Head of caudate nucleus (tissue), 42 donors: ENCODE measurements around the gene UQCRFS1.
"Not testable (repeated sequence)": the region's sequence is repeated elsewhere in the genome, so short reads cannot be mapped to it uniquely, and the experiment has no call there.

Experiments used
- DNase-seq, 42 donors: peaks; one replicate each; pipeline versions ENCODE4 v3.0.0 to v3.0.0-alpha.2; 2020 to 2021; ENCODE audit warnings: mixed read lengths in 7 of 42
- intact Hi-C: fragments of 100-400 bp; cut with DNase I; formaldehyde crosslinking; loops from one replicate; pipeline ENCODE4 v1.15.0; 2022

UQCRFS1 gene

DNA sequence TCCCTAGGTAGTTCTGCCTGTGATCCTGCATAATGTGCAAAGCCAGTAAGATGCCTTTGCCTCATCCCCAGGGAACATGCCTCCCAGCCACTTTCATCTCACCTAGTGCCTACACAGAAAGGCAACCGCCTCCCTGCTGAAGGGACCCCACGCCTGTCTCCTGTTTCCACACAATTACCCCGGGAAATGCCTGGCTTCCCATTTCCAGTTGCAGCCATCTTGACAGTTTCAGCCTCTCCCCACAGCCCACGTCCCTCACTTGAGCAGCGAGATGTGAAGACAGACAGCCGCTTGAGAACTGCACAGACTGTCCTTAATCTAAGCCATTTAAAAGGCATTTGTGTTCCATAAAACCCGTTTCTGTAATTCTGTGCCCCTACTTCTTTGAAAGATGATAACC is 4.7 kb upstream of the UQCRFS1 start:
- intact Hi-C loops, result no loop called here
- DNase-seq, result peak in 35 of 42 donors; percentile 13 to 82 (median 46)

DNA sequence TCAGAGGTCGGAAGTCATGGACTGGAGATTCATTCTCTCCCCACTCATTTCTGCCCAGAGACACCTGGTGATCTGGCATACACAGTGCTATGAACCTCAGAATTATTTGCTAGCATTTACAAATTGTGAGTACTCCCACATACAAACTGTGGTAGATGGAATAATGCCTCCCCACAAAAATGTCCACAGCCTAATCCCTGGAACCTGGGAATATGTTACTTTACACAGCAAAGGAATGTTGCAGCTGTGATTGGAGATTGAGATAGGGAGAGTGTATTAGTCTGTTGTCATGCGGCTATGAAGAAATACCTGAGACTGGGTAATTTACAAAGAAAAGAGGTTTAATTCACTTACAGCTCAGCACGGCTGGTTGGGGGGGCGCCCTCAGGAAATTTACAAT is 3.1 kb upstream of the UQCRFS1 start:
- no peak for DNase-seq
- intact Hi-C loops, result no loop called here

DNA sequence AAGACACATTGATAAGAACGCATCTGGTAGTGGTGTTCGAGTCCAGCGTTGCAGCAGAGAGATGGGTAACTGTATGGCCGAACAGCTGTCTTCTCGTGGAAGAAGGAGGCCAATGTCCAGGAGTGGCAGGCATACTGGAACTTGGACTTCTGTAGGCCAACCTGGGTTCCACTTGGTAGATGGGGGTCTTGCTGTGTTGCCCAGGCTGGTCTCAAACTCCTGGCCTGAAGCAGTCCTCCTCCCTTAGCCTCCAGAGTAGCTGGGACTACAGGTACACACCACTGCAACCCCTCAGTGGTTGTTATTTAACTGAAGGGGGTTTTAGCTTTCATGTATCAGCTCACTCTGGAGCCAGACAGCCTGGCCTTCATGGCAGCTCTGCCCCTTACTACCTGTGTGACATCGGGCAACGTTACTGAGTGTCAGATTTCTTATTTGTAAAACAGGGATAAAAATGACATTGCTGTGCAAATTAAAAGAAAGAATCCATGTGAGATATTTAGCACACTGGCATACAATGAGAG is 2.4 kb upstream of the UQCRFS1 start:
- intact Hi-C loops, result no loop called here
- DNase-seq, result no peak

DNA sequence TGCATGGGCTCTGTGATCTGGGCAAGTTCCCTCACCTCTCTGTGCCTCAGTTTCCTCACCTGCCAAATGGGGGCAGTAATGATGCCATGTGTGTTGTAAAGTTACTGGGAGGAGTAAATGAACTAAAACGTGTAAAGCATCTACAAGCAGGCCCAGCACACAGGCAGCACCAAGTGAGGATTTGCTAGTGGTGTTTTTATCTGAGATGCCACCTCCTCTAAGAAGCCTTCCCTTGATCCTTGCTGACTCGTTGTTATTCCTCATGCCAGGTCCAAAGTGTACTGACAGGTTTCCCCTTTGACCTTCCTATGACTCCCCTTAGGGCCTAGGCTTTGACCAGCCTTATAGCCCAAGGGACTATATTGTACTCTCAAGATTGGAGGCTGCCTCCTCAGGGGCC is 1.5 kb upstream of the UQCRFS1 start:
- intact Hi-C loops, result no loop called here

DNA sequence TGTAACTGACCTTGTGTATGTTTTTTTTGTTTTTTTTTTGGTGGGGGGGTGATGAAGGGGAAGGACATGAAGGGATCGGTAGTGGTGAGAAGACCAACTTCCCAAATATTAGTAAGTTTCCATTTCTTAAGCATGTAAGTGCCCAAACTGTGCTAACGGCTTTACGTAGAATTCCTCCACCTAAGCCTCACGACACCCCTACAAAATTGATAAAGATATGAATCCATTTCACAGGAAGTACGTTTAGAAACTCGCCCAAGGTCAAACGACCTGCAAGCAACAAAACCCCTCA is 649 bp downstream of the UQCRFS1 start:
- intact Hi-C loops, result no loop called here
- no peak for DNase-seq

More for the DNA sequence above, 1.5 kb upstream of the UQCRFS1 start:
- DNase-seq, result no peak

DNA sequence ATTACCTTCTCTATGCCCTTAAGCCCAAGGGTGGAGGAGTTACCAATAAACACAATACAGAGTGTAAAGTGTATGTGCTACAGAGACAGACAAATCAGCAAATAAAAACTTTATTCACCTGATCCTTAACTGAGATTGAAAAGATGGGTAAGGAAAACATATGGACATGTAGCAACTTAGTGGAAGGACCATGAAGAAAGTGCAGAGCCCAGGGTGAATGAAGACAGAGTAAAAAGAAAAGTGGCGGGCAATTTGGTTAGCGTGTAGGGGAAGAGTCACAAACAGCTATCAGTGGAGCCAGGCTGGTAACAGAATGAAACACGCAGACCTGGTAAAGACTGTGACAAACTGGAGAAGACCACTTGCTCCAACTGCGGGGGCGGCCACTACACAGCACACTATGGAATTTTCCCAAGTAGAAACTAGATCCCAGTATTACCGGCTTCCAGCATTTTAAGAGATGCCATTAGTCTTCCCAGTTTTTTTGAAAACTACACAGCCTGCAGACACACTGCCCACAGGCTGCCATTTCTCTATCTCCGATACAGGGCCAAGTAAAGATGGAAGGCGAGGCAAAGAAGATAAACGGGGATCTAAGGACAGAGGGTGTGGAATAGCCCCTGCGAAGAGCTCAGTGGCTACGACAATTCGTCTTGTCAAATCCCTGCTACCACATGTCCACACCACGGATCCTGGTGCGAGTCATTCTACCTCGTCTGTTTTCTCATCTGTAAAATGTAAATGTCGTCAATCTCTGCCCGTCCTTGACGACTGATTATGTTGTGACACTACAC is 1.2 kb downstream of the UQCRFS1 start:
- intact Hi-C loops, result no loop called here
- no peak for DNase-seq

DNA sequence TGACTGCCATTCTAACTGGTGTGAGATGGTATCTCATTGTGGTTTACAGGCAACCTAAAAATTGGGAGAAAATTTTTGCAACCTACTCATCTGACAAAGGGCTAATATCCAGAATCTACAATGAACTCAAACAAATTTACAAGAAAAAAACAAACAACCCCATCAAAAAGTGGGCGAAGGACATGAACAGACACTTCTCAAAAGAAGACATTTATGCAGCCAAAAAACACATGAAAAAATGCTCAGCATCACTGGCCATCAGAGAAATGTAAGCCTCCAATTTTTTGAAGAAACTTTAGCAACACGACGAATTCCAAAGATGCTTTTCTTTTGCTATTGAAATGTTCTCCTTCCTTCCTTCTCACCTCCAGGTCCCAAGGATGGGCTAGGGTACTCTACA is 1.9 kb downstream of the UQCRFS1 start:
- intact Hi-C loops, DNase-seq: not testable (repeated sequence)

DNA sequence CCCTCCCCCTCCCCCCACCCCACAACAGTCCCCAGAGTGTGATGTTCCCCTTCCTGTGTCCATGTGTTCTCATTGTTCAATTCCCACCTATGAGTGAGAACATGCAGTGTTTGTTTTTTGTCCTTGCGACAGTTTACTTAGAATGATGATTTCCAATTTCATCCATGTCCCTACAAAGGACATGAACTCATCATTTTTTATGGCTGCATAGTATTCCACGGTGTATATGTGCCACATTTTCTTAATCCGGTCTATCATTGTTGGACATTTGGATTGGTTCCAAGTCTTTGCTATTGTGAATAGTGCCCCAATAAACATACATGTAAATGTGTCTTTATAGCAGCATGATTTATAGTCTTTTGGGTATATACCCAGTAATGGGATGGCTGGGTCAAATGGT is 2.4 kb downstream of the UQCRFS1 start:
- intact Hi-C loops, DNase-seq: not testable (repeated sequence)

DNA sequence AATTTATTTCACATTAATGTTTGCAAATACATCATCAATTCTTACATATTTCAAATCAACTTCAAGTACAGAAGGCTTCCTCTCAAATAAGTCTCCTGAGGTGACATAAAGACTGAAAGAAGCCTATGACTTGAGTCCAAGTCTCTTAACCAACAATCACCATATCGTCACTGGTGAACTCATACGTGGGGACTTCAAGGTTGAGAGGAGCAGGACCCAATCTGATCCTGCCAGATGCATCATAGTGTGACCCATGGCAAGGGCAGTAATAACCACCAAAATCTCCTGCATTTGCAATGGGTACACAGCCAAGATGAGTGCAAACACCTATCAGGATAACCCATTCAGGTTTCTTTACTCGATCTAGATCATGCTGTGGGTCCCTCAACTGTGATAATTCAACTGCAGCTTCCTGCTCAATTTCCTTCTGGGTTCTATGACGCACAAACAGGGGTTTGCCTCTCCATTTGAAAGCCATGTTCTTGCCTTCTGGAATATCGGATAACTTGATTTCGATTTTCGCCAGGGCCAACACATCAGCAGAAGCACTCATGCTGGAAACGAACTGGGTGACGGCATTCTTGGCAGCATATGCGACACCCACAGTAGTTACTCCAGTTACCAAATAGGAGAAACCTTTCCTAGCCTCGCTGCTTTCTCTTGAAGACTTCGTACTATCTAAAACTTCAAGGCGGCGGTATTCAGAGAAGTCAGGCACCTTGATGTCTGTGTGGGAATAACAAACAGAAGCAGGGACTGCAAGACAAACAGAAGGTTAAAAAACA is 5.4 kb downstream of the UQCRFS1 start:
- intact Hi-C loops, result not testable (repeated sequence)

DNA sequence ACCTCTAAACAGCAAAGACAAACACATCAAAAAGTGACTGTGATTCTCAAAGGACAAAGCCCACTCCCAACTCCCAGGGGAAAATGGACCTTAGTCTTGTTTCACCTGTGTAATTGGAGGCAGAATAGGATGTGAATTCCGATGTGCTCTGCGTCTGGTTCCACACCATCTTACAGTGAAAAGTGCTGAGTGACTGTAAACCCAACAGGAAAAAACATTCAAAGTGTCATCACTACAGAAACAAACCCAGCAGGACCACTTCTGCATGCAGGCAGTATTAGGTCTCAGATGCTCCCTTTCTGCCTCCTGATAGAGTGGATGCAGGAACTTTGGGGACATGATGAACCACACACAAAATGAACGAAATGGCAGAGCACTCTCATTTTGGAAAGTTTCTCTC is 6.5 kb downstream of the UQCRFS1 start:
- DNase-seq, result no peak
- intact Hi-C loops, result no loop called here

More for the DNA sequence above, 5.4 kb downstream of the UQCRFS1 start:
- not testable (repeated sequence) for DNase-seq

DNA sequence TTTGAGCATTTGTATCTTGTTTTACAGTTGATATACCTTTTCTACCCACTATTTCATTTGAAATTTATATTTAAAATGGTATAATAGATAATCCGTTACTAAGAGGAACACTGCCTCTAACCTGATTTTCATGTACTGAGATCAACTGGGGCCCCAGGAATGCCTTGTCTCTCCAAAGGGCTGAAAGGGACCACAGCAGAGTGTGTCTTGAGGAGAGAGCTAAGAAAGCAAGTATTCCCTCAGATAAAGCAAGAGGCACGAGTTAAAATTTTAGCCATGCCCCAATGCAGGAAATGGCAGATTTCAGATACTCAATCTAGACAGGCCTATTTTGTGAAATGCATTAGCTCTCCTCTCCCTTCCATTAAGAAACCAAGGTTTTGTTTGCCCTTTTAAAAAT is 10.7 kb downstream of the UQCRFS1 start:
- DNase-seq, result no peak
- intact Hi-C loops, result no loop called here

DNA sequence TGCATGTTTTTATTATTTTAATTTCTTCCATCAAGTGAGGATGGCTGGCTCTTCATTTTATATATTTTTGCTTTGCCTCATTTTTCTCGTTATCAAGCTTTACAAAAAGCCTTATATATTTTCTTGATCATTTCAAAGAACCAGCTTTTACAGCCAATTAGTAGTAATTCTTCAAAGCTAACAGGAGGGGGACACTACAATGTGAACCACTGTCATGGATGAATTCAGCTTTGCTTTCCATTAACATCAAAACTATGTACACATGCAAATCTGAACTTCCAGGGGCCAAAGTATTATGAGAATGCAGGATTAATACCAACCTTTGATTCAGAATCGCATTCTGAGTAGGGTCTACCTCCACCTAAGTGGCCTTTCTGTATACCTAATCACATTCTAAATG is 11.1 kb downstream of the UQCRFS1 start:
- DNase-seq, result no peak
- intact Hi-C loops, result no loop called here

DNA sequence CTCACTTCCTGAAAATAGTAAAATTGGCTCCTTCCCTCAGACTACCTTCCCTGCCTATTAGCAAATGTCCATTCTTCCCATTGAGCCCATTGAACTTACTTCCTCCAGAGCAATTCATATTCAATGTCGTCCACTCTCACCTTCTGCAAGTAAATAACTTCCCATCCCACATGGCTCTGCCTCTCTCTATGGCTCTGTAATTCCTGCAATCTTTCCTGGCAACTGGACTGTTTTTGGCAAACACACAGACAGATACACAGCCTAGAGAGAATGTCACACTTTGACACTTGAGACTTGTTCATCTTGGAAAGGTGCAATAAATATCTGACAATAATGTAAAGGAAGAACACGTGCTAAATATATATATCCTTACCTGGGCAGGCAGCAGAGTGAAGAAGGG is 18.3 kb downstream of the UQCRFS1 start:
- intact Hi-C loops, result no loop called here
- DNase-seq, result no peak

DNA sequence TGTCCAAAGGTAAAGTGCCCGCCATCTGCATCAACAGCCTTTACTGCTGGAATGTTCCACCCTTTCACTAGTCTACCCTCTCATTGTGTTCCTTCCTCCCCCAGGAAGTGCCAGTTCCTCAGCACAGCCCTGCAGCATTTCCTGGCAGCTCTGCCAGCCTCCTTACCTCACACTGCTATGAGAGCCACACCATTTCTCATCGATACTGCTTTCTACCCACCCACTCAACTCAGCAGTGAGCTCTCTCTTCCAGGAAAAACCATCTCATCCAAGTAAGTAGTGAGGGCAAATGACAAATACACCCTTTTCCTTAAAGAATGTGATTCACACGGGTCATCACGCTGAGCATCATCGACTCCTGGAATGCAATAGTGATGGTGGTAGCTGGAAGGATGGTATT is 19.8 kb downstream of the UQCRFS1 start:
- intact Hi-C loops, result no loop called here
- DNase-seq, result peak in 22 of 42 donors; percentile 10 to 69 (median 30)

DNA sequence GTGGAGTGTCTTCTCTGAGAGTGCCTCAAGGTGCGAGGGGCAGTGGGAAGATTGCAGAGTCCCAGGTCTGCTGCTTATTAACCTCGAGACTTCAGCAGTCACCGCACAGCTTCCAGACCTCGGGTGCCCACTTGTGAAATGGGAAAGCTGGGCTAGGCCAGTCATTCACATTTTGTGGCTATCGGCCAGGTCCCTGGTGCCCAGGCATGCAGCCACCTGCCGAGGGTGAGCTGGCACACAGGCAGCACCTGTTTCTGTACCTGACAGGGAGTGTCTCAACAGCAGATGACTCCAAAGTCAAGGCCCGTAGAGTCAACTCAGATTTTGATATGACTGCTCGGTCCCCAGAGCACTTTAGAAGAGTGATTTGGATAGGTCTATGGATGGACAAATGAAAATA is 21.9 kb downstream of the UQCRFS1 start:
- DNase-seq, result no peak
- intact Hi-C loops, result no loop called here

DNA sequence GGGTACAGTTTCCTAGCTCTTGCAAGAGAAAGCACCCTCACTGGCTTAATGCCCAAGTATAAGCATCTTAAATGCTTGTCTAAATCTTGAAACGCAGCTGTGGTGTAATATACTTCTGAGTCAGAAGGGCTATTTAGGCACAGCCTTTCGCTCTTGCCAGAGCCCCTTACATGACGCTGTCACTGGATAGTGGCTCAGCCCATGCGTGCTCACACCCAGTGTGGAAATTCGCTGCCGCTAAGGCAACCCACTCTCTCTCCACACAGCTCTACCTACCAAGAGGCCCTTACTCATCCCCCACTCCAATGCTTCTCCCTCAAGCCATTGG is 24.0 kb downstream of the UQCRFS1 start:
- DNase-seq, result no peak
- intact Hi-C loops, result no loop called here

DNA sequence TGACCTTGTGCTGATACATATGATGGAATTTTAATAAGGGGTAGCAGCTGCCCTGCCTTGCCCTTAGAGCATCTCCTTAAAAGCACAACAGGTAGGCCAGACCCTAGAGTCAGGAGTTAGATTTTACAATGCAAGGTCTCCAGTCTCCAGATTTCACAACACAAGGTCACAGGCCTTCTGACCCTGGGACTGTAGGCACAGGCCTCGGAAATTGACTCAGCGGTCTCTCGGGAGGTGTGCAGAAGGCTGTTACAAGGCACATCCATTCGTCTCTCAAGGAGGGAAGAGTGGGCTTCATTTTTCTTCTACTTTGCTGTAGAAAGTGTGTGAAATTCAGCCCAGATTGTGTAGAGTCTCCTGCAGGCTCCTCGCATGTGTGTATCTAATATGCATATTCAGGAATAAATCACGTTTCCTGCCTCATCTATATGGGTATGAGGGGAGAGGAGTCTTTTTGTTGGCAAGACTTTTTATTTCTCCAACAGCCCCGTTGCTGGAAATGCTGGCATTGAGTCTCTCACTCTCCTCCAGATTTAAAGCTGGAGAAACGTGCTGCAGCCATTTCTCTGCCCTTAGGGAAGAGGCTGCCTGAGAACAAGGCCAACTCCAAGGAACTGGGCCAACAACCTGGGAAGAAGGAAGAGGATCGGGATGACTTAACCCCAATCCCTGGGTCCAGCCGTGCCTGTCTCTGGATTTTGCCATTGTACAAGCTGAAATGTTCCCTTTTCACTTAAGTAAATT is 24.5 kb downstream of the UQCRFS1 start:
- DNase-seq, result no peak

DNA sequence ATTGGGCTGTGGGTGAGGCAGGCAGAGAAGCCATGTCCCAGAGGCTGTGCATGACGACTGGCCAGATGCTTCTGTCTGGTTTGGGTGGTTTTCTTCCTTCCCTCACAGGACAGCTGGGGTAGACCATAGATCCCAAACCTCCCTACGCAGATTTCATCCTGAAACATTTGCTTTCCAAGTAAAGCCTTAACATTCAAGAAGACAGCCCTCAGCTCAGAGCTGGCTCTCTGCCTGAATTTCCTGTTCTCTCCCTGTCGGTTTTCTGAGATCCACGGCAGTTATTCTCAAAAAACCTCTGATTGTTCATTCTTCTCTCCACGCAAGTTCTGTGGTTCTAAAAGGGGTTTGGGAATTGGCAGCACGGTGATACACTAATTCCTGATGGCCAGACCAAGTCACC is 25.3 kb downstream of the UQCRFS1 start:
- no peak for DNase-seq
- intact Hi-C loops, result no loop called here

More for the DNA sequence above, 24.5 kb downstream of the UQCRFS1 start:
- intact Hi-C loops, result no loop called here

DNA sequence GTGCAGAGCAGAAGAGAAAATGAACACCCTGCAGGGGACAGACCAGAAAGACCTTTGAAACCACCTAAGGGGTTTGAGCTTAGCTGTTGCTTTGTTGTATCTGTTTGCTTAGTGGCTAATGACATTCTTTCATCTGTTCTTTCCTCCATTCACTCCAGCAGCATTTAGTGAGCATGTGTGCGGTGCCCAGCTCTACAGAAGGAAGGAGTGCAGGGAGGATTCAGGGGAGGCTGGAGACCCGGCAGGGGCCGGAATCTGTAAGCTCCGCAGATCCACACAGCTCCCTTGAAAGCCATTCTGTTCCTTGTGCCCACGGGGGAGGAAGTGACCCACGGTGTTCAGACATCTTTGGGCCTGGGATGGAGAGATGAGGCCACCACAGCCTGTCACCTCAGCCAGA is 27.5 kb downstream of the UQCRFS1 start:
- intact Hi-C loops, result no loop called here
- DNase-seq, result no peak
